M059J (cell line): ENCODE measurements around the gene PALB2. TPM values are rescaled to one million over a fixed set of nuclear protein-coding genes. Genes with fewer than 3 reads are reported as not detected.
"Not testable (repeated sequence)": the region's sequence is repeated elsewhere in the genome, so short reads cannot be mapped to it uniquely, and the experiment has no call there.

ENCODE experiments used
- DNase-seq: peaks from one replicate; pipeline ENCODE4 v3.0.0-alpha.2; 2012; ENCODE audit warnings: low read depth
- total RNA-seq: library from RNA; depleted of rRNA; stranded (reverse); fragments of >200 nt; shearing (Covaris generic); gene quantifications from 2 replicates; pipeline ENCODE4 v1.2.3, GENCODE V29; 2014

PALB2 gene
- total RNA-seq, 1 experiment from 2014 or later: 16.1 TPM

GRCh38 chr16:23584186-23585076, 56.7 kb downstream of the PALB2 start:
- no peak for DNase-seq

- DNase-seq: not testable (repeated sequence)
These were observed 57.8 kb downstream of the PALB2 start for GRCh38 chr16:23583271-23583670.

GRCh38 chr16:23581764-23582163, 59.3 kb downstream of the PALB2 start:
- no peak for DNase-seq

- DNase-seq: no peak
These were observed 60.7 kb downstream of the PALB2 start for GRCh38 chr16:23580391-23580790.

- no peak for DNase-seq
These were observed 61.7 kb downstream of the PALB2 start for GRCh38 chr16:23579371-23579770.

- no peak for DNase-seq
These were observed 62.8 kb downstream of the PALB2 start for GRCh38 chr16:23578101-23578830.

GRCh38 chr16:23577493-23577892, 63.6 kb downstream of the PALB2 start:
- DNase-seq: no peak

GRCh38 chr16:23575834-23576233, 65.3 kb downstream of the PALB2 start:
- no peak for DNase-seq

GRCh38 chr16:23573817-23574216, 67.3 kb downstream of the PALB2 start:
- no peak for DNase-seq

- no peak for DNase-seq
These were observed 68.7 kb downstream of the PALB2 start for GRCh38 chr16:23572394-23572793.

- no peak for DNase-seq
These were observed 69.2 kb downstream of the PALB2 start for GRCh38 chr16:23571895-23572294.

- no peak for DNase-seq
These were observed 70.0 kb downstream of the PALB2 start for GRCh38 chr16:23570992-23571632.

- DNase-seq: no peak
These were observed 73.5 kb downstream of the PALB2 start for GRCh38 chr16:23567602-23568001.

GRCh38 chr16:23566724-23567123, 74.4 kb downstream of the PALB2 start:
- no peak for DNase-seq

GRCh38 chr16:23564575-23565363, 76.3 kb downstream of the PALB2 start:
- DNase-seq: no peak

- DNase-seq: no peak
These were observed 77.9 kb downstream of the PALB2 start for GRCh38 chr16:23563186-23563585.

- no peak for DNase-seq
These were observed 78.6 kb downstream of the PALB2 start for GRCh38 chr16:23562505-23562904.

- no peak for DNase-seq
These were observed 79.5 kb downstream of the PALB2 start for GRCh38 chr16:23561586-23561985.

GRCh38 chr16:23557779-23558702, 83.1 kb downstream of the PALB2 start:
- DNase-seq: peak; percentile 69
